T-helper 2 cell treated with Interferon-gamma antibody and Interleukin-4, amounts not matched to agents 5 μg/mL and 100 μg/mL, for 36 hours (primary cell): ENCODE results near the gene TPRG1L.

Experiments used
- DNase-seq: peaks from one replicate; pipeline ENCODE4 v3.0.0; 2021; ENCODE audit warnings: low spot score
- H3K27ac Mint-ChIP-seq: one replicate; pipeline ENCODE4 v1.8.0; 2021; ENCODE audit warnings: mild to moderate bottlenecking, mixed read lengths
- H3K27me3 Mint-ChIP-seq: one replicate; pipeline ENCODE4 v1.8.0; 2021; ENCODE audit warnings: low read depth, mixed read lengths
- H3K36me3 Mint-ChIP-seq: one replicate; pipeline ENCODE4 v1.8.0; 2021; ENCODE audit warnings: low read depth, mixed read lengths
- H3K4me1 Mint-ChIP-seq: one replicate; pipeline ENCODE4 v1.8.0; 2021; ENCODE audit warnings: low read depth, mixed read lengths
- H3K4me3 Mint-ChIP-seq: one replicate; pipeline ENCODE4 v1.8.0; 2022; ENCODE audit warnings: mild to moderate bottlenecking, moderate library complexity, mixed read lengths
- H3K9me3 Mint-ChIP-seq: one replicate; pipeline ENCODE4 v1.8.0; 2021; ENCODE audit warnings: mixed read lengths

Gene TPRG1L

GRCh38 chr1:3633344-3634058 is 8.7 kb downstream of the TPRG1L start:
- no peak for DNase-seq
- no peaks in the 10 kb centered on the region for H3K9me3 Mint-ChIP-seq
- H3K36me3 Mint-ChIP-seq, result peaks cover 18% of the 10 kb centered on the region
- no peak overlapping the region for H3K4me3 Mint-ChIP-seq
- no peaks in the 10 kb centered on the region for H3K4me1 Mint-ChIP-seq
- no peaks in the 10 kb centered on the region for H3K27me3 Mint-ChIP-seq
- H3K27ac Mint-ChIP-seq, result no peak overlapping the region

DNA sequence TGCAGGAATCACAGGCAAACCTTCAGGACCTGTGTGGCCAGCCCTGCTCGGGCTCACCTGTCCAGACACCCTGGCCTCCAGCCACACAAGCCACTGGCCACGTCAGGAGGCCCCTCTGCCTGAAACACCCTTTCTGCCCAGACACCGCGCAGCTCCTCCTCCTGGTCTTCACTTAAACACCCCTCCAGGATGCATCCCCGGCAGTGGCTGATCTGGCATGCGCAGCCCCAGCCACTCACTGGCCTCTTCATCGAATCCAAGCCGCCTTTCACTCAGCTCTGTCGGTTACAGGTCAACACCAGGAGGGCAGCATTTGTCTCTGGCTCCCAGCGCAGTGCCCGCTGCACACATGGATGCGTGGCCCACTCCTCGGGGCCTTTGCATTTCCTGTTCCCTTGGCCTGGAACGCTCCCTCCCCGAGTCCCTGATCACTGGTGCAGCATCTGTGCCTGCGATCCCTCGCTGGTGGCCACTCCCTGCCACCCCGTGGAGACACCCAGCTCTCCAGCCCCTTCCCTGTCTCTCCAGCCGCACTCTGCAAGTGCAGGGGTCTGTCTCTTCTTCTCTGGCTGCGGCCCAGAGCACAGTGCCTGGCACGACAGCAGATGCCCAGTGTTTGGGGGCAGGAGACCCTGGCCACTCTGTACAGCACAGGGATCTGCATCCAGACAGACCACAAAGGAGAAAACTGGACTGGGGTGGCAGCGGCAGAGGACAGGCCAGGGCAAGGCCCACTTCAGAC is 9.4 kb downstream of the TPRG1L start:
- H3K27me3 Mint-ChIP-seq, result no peaks in the 10 kb centered on the region
- no peak overlapping the region for H3K27ac Mint-ChIP-seq
- H3K4me3 Mint-ChIP-seq, result no peak overlapping the region
- no peaks in the 10 kb centered on the region for H3K9me3 Mint-ChIP-seq
- H3K36me3 Mint-ChIP-seq, result peaks cover 18% of the 10 kb centered on the region
- no peaks in the 10 kb centered on the region for H3K4me1 Mint-ChIP-seq
- no peak for DNase-seq

- H3K4me3 Mint-ChIP-seq, result no peak overlapping the region
- no peak overlapping the region for H3K27ac Mint-ChIP-seq
- H3K27me3 Mint-ChIP-seq, result no peaks in the 10 kb centered on the region
- no peak for DNase-seq
- H3K9me3 Mint-ChIP-seq, result no peaks in the 10 kb centered on the region
- no peaks in the 10 kb centered on the region for H3K4me1 Mint-ChIP-seq
- peaks cover 18% of the 10 kb centered on the region for H3K36me3 Mint-ChIP-seq
Measured at GRCh38 chr1:3636080-3636479, 11.3 kb downstream of the TPRG1L start.

- Mint-ChIP-seq H3K27ac (no peak overlapping the region), H3K36me3 (peaks cover 18% of the 10 kb centered on the region), H3K27me3 (no peaks in the 10 kb centered on the region), H3K4me1 (no peaks in the 10 kb centered on the region), H3K9me3 (no peaks in the 10 kb centered on the region), H3K4me3 (no peak overlapping the region)
- DNase-seq, result no peak
Measured at GRCh38 chr1:3636531-3636930, 11.7 kb downstream of the TPRG1L start.

- no peaks in the 10 kb centered on the region for H3K4me1 Mint-ChIP-seq
- DNase-seq, result no peak
- no peaks in the 10 kb centered on the region for H3K27me3 Mint-ChIP-seq
- H3K27ac Mint-ChIP-seq, result no peak overlapping the region
- H3K36me3 Mint-ChIP-seq, result peaks cover 23% of the 10 kb centered on the region
- no peaks in the 10 kb centered on the region for H3K9me3 Mint-ChIP-seq
- H3K4me3 Mint-ChIP-seq, result no peak overlapping the region
Measured at GRCh38 chr1:3638027-3638426, 13.2 kb downstream of the TPRG1L start.

DNA sequence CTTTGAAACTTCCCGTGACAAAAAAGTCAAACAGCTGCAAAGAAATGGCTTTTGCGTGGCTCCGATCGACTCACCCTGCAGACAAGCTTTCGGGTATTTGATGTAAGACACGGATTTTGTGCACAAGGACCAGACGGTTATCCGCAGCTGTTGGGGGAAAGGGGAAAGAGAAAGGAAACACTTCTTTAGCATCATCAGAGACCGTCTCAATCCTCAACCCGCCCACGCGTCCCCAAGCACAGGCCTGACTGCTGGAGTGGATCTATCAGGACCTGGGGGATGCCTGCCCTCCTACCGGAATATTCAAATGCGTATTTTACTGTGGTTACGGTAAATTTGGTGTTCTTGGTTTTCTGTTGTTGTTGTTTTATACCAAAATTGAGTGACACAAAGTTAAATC is 13.9 kb downstream of the TPRG1L start:
- Mint-ChIP-seq H3K9me3 (no peaks in the 10 kb centered on the region), H3K4me3 (no peak overlapping the region), H3K4me1 (no peaks in the 10 kb centered on the region), H3K27me3 (no peaks in the 10 kb centered on the region), H3K36me3 (peaks cover 23% of the 10 kb centered on the region), H3K27ac (no peak overlapping the region)
- no peak for DNase-seq

GRCh38 chr1:3639397-3639911 is 14.6 kb downstream of the TPRG1L start:
- Mint-ChIP-seq H3K36me3 (peaks cover 23% of the 10 kb centered on the region), H3K9me3 (no peaks in the 10 kb centered on the region), H3K4me3 (no peak overlapping the region), H3K27ac (no peak overlapping the region), H3K27me3 (no peaks in the 10 kb centered on the region), H3K4me1 (no peaks in the 10 kb centered on the region)
- no peak for DNase-seq

DNA sequence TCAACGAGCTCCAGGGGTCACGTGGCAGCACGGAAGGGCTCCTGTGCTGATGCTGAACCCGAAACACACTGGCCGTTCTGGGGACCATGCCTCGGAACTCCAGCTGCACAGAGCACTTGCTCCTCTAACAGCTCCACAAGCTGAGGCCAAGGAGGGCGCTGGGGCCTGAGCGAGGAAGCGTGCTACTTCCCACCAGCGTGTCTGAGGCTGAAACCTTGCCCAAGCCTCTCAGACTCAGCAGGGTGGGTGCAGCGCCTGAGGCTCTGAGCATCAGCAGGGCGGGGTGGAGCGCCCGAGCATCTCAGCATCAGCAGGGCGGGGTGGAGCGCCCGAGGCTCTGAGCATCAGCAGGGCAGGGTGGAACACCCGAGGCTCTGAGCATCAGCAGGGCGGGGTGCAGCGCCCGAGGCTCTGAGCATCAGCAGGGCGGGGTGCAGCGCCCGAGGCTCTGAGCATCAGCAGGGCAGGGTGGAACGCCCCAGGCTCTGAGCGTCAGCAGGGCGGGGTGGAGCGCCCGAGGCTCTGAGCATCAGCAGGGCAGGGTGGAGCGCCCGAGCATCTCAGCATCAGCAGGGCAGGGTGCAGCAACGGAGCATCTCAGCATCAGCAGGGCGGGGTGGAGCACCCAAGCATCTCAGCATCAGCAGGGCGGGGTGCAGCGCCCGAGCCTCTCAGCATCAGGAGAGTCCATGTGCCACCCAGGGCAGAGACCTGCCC is 15.5 kb downstream of the TPRG1L start:
- Mint-ChIP-seq H3K4me3 (no peak overlapping the region), H3K27ac (no peak overlapping the region), H3K4me1 (no peaks in the 10 kb centered on the region), H3K27me3 (no peaks in the 10 kb centered on the region), H3K9me3 (no peaks in the 10 kb centered on the region), H3K36me3 (peaks cover 23% of the 10 kb centered on the region)
- DNase-seq, result no peak

GRCh38 chr1:3641046-3641760 is 16.4 kb downstream of the TPRG1L start:
- Mint-ChIP-seq H3K27me3 (no peaks in the 10 kb centered on the region), H3K4me3 (no peak overlapping the region), H3K36me3 (peaks cover 21% of the 10 kb centered on the region), H3K4me1 (no peaks in the 10 kb centered on the region), H3K9me3 (no peaks in the 10 kb centered on the region), H3K27ac (no peak overlapping the region)
- no peak for DNase-seq

DNA sequence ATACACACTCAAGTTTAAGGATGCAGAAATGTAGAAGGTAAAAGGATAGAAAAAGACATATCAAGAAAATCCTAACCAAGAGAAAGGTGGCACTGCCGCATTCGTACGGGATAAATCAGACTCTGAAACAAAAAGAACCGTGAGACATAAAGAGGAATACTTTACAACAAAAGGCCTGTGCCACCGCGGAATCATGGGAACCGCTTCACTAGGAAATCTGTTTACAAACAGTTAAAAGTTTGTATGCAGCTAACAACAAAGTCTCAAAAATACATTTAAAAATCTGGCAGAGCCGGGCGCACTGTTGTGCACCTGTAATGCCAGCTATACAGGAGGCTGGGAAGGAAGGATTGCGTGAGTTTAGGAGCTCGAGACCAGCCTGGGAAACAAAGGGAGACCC is 17.0 kb downstream of the TPRG1L start:
- no peaks in the 10 kb centered on the region for H3K9me3 Mint-ChIP-seq
- H3K4me3 Mint-ChIP-seq, result no peak overlapping the region
- H3K27me3 Mint-ChIP-seq, result no peaks in the 10 kb centered on the region
- no peak for DNase-seq
- H3K36me3 Mint-ChIP-seq, result peaks cover 15% of the 10 kb centered on the region
- no peaks in the 10 kb centered on the region for H3K4me1 Mint-ChIP-seq
- no peak overlapping the region for H3K27ac Mint-ChIP-seq

DNA sequence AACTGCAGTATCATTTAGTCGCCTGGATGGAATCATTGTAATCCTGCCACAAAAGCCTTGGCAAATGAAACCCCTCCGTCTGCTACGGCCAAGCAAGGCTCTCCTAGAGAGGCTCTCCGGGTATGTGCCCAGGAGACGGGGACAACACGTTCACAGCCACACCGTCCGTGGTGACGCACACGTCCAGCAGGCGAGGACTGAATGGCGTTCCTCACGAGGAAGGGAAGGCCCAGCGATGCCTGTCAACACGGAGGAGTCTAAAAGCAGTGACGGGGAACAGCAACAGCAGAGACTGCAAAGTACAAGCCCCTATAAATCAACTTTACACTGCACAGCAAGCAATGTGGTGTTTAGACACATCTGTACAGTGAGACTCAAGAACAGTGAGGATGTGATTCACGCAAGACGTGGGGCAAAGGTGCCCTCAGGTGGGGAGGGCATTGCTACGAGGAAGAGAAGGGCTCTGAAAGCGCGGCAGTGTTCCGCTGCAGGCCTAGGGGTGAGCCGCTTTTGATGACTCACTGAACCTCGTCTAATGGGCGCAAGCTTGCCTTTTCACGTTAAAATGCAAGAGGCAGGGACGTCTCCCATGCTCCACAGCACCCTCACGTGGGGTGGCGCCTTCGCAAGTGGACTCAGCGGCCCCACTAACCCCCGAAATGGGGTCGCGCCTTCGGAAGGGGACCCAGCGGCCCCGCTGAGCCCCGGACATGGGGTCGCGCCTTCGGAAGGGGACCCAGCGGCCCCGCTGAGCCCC is 18.3 kb downstream of the TPRG1L start:
- Mint-ChIP-seq H3K27me3 (no peaks in the 10 kb centered on the region), H3K9me3 (no peaks in the 10 kb centered on the region), H3K4me1 (peaks cover 4% of the 10 kb centered on the region), H3K27ac (no peak overlapping the region), H3K36me3 (peaks cover 18% of the 10 kb centered on the region), H3K4me3 (no peak overlapping the region)
- DNase-seq, result no peak

- Mint-ChIP-seq H3K27ac (no peak overlapping the region), H3K9me3 (no peaks in the 10 kb centered on the region), H3K4me1 (peaks cover 15% of the 10 kb centered on the region), H3K36me3 (peaks cover 19% of the 10 kb centered on the region), H3K4me3 (no peak overlapping the region), H3K27me3 (no peaks in the 10 kb centered on the region)
- no peak for DNase-seq
Measured at GRCh38 chr1:3644273-3644672, 19.5 kb downstream of the TPRG1L start.

GRCh38 chr1:3645247-3645646 is 20.4 kb downstream of the TPRG1L start:
- peaks cover 19% of the 10 kb centered on the region for H3K36me3 Mint-ChIP-seq
- H3K9me3 Mint-ChIP-seq, result no peaks in the 10 kb centered on the region
- DNase-seq, result no peak
- H3K27ac Mint-ChIP-seq, result no peak overlapping the region
- no peak overlapping the region for H3K4me3 Mint-ChIP-seq
- peaks cover 17% of the 10 kb centered on the region for H3K4me1 Mint-ChIP-seq
- peaks cover 2% of the 10 kb centered on the region for H3K27me3 Mint-ChIP-seq
